Fibroblast of the aortic adventitia (primary cell): Measurements from ENCODE around the gene SBDS. TPM values are rescaled to one million over a fixed set of nuclear protein-coding genes. Genes with fewer than 3 reads are reported as not detected.
"Not testable (repeated sequence)": the region's sequence is repeated elsewhere in the genome, so short reads cannot be mapped to it uniquely, and the experiment has no call there.

Source experiments
- DNase-seq: peaks from one replicate; pipeline ENCODE4 v3.0.0-alpha.2; 2010; ENCODE audit warnings: low read depth
- H3K4me3 ChIP-seq: 2 replicates; pipeline ENCODE4 v1.5.1; 2011; ENCODE audit warnings: low read depth, mild to moderate bottlenecking, control low read depth, low read length, moderate library complexity
- total RNA-seq: library from RNA; depleted of rRNA; stranded (reverse); fragments of >200 nt; gene quantifications from 2 replicates; pipeline ENCODE4 v1.2.3, GENCODE V29; 2012; ENCODE audit warnings: low replicate concordance
- TF ChIP-seq, protein P1 (sequence below): IDR thresholded peaks from 2 replicates; pipeline ENCODE4 v1.5.1; 2011; ENCODE audit warnings: mild to moderate bottlenecking, low read length, control low read depth, inconsistent platforms; ENCODE audit not compliant: insufficient read depth

SBDS gene
- total RNA-seq, 1 donor, result 94.1 TPM

DNA sequence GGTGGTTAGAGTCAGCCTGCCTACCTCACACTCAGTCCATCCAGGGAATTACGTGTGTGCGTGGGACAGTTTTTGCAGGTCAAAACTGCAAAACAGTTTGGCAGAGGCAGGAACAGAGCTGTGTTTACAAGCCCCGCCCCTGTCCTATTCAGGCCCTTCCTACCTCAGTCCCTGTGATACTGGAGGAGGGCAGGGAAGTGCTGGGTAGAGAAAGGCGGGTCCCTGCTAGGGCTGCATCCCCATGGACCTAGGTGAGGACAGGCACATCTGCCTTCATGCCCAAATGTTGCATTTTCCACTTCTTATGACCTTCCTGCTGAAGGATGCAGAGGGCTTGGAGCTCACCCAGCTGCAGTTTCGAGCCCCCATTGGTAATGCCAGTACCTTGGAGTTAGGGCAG lies 25.1 kb downstream of the SBDS start:
- DNase-seq, result no peak
- TF ChIP-seq, protein P1, sequence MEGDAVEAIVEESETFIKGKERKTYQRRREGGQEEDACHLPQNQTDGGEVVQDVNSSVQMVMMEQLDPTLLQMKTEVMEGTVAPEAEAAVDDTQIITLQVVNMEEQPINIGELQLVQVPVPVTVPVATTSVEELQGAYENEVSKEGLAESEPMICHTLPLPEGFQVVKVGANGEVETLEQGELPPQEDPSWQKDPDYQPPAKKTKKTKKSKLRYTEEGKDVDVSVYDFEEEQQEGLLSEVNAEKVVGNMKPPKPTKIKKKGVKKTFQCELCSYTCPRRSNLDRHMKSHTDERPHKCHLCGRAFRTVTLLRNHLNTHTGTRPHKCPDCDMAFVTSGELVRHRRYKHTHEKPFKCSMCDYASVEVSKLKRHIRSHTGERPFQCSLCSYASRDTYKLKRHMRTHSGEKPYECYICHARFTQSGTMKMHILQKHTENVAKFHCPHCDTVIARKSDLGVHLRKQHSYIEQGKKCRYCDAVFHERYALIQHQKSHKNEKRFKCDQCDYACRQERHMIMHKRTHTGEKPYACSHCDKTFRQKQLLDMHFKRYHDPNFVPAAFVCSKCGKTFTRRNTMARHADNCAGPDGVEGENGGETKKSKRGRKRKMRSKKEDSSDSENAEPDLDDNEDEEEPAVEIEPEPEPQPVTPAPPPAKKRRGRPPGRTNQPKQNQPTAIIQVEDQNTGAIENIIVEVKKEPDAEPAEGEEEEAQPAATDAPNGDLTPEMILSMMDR, result no peak
- no peak overlapping the region for H3K4me3 ChIP-seq

DNA sequence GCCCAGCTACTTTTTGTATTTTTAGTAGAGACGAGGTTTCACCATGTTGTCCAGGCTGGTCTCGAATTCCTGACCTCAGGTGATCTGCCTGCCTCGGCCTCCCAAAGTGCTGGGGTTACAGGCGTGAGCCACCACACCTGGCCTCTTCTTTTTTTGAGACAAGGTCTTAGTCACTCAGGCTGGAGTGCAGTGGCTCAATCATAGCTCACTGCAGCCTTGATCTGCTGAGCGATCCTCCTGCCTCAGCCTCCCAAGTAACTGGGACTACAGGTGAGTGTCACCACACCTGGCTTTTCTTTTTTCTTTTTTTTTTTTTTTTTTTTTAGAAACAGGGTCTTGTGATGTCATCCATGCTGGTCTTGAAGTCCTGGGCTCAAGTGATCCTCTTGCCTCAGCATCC lies 26.4 kb downstream of the SBDS start:
- not testable (repeated sequence) for H3K4me3 ChIP-seq, DNase-seq

DNA sequence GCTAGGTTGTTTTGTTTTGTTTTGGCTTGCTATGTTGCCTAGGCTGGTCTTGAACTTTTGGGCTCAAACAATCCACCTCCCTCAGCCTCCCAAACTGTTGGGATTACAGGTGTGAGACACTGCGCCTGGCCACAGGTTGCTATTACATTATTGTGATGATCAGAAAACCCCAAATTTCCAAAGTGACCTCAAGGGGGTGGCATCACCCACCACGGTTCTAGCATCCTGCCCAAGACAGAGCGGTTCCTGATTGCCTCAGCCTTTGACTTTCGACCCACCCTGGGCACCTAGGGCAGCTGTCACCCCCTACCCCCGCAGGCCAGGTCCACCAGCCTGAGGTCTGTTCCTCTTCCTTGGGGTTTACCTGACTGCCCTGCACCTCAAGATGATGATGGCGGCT lies 28.4 kb downstream of the SBDS start:
- H3K4me3 ChIP-seq, result no peak overlapping the region
- TF ChIP-seq, protein P1, result no peak
- DNase-seq, result no peak

DNA sequence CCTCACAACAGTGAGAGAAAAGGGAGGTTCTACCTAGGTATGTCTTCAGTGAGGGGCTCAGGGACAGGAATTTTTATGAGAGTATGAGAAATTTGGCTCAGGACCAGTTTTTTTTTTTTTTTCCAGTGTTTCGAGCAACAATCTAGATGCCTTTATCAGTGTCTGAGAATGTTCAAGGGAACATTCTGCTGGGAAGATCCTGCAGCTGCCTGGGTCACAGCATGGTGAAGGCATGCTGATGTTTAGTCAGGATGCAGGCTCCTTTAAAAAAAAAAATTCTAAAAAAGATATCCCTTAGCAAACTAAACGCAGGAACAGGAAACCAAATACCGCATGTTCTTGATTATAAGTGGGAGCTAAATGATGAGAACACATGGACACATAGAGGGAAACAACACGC lies 31.0 kb downstream of the SBDS start:
- H3K4me3 ChIP-seq, result no peak overlapping the region
- TF ChIP-seq, protein P1, result no peak
- DNase-seq, result peak; percentile 13

DNA sequence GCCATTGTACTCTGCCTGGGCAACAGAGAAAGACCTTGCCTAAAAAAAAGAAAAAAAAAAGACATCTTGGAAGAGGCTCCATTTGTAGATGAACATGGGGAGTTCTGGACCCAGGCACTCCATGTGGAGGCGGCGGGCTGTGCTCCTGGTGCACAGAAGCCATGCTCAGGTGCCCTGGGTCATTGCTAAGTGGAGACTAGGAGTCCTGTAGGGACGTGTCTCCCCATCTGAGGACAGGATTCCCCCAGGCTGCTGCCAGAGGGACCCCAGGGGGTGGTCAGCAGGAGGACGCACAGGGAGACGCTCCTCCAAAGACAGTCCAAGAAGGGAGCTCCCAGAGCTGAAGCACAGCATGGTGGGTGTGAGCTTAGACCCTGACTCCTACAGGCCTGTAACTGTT lies 34.3 kb downstream of the SBDS start:
- TF ChIP-seq, protein P1, result no peak
- DNase-seq, result no peak
- H3K4me3 ChIP-seq, result no peak overlapping the region

DNA sequence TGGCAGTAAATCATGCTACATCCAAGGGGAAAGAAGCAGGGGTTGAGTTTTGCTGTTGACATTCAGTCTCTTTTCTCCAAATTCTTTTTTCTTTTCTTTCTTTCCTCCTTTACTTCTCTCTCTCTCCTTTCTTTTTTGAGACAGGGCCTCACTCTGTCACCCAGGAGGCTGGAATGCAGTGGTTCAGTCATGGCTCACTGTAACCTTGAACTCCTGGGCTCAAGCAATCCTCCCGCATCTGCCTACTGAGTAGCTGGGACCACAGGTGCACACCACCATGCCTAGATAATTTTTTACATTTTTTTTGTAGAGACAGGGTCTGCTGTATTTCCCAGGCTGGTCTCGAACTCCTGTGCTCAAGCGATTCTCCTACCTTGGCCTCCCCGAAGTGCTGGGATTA lies 35.2 kb downstream of the SBDS start:
- TF ChIP-seq, protein P1, result no peak
- DNase-seq, result no peak
- no peak overlapping the region for H3K4me3 ChIP-seq

DNA sequence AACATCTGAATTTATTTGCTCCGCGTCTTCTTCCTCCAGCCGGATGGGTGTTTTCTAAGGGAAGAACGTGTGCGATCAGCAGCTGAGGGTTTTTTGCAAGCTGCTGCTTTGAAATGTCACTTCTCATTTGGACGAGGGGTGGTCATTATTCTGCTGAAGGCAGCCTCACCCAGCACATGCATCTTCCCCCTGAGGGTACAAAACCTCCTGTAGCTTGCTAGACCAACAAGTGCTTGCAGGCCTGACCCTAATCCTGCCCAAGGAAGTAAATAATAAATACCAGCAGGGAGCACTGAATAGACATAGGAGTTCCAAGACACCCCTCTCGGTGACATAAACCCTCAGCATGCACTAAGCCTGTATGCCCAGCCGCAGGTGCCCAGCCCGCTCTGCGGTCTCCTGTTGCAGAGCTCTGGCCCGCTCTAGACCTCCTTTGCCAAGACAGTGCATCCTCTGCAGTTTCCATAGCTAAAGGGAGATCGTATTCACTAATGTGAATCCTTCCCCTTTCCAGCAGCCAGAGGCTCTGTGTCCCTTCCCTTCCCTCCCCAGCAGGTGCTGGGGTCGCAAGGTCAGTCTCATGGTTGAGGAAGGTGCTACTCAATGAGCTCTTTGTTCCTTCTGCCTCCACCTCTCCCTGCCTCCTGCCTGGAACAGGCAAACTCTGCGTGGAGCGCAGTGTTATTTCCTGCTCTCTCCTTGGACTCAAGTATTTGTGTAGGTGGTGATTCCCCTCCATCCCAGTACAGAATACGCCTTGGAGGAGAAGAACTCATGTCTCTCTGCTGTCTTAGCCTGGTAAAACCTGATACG lies 36.6 kb downstream of the SBDS start:
- TF ChIP-seq, protein P1, result no peak
- H3K4me3 ChIP-seq, result no peak overlapping the region
- DNase-seq, result no peak
